GM18511 (cell line): Measurements from ENCODE around the gene SLC35F3.
"Not testable (repeated sequence)": the region's sequence is repeated elsewhere in the genome, so short reads cannot be mapped to it uniquely, and the experiment has no call there.

Experiments
- ATAC-seq: cut with Tn5 transposase; IDR thresholded peaks from one replicate; pipeline ENCODE4 v1.9.1; 2021; ENCODE audit warnings: mild to moderate bottlenecking, moderate library complexity; ENCODE audit not compliant: unreplicated experiment

SLC35F3 gene

GRCh38 chr1:234273981-234274380, 369.5 kb downstream of the SLC35F3 start:
- ATAC-seq, result no peak

- no peak for ATAC-seq
These were observed 371.8 kb downstream of the SLC35F3 start for GRCh38 chr1:234276151-234276788.

GRCh38 chr1:234277161-234277868, 372.8 kb downstream of the SLC35F3 start:
- no peak for ATAC-seq

- no peak for ATAC-seq
These were observed 374.5 kb downstream of the SLC35F3 start for GRCh38 chr1:234279021-234279420.

- ATAC-seq, result no peak
These were observed 376.0 kb downstream of the SLC35F3 start for GRCh38 chr1:234280500-234280899.

- ATAC-seq, result no peak
These were observed 377.5 kb downstream of the SLC35F3 start for GRCh38 chr1:234281826-234282489.

- ATAC-seq, result no peak
These were observed 381.7 kb downstream of the SLC35F3 start for GRCh38 chr1:234286206-234286605.

GRCh38 chr1:234288946-234289345, 384.5 kb downstream of the SLC35F3 start:
- no peak for ATAC-seq

GRCh38 chr1:234289538-234290305, 385.2 kb downstream of the SLC35F3 start:
- no peak for ATAC-seq

GRCh38 chr1:234292011-234292410, 387.5 kb downstream of the SLC35F3 start:
- no peak for ATAC-seq

GRCh38 chr1:234292548-234292947, 388.1 kb downstream of the SLC35F3 start:
- no peak for ATAC-seq

GRCh38 chr1:234294109-234294817, 389.8 kb downstream of the SLC35F3 start:
- ATAC-seq, result no peak

- no peak for ATAC-seq
These were observed 390.6 kb downstream of the SLC35F3 start for GRCh38 chr1:234295068-234295467.

- no peak for ATAC-seq
These were observed 391.1 kb downstream of the SLC35F3 start for GRCh38 chr1:234295626-234296025.

- no peak for ATAC-seq
These were observed 392.0 kb downstream of the SLC35F3 start for GRCh38 chr1:234296496-234296895.

GRCh38 chr1:234297668-234298067, 393.2 kb downstream of the SLC35F3 start:
- no peak for ATAC-seq

GRCh38 chr1:234300096-234300495, 395.6 kb downstream of the SLC35F3 start:
- ATAC-seq, result no peak

- not testable (repeated sequence) for ATAC-seq
These were observed 397.2 kb downstream of the SLC35F3 start for GRCh38 chr1:234301663-234302062.

GRCh38 chr1:234302354-234302962, 398.0 kb downstream of the SLC35F3 start:
- no peak for ATAC-seq

- ATAC-seq, result no peak
These were observed 398.8 kb downstream of the SLC35F3 start for GRCh38 chr1:234303231-234303630.
